Hepatocyte (in vitro differentiated cells): Measurements from ENCODE around the gene PTPRD.

Experiments used
- EZH2 ChIP-seq: fragments of 200-600 bp; sonication (generic); IDR thresholded peaks from 2 replicates; pipeline ENCODE4 v1.6.1; 2016; ENCODE audit warnings: antibody characterized with exemption, mild to moderate bottlenecking, borderline replicate concordance
- TF ChIP-seq, protein P1 (sequence below): fragments of 200-600 bp; sonication (generic); IDR thresholded peaks from 2 replicates; pipeline ENCODE4 v1.5.1; 2016; ENCODE audit warnings: antibody characterized with exemption, mild to moderate bottlenecking; ENCODE audit not compliant: poor library complexity

DNA sequence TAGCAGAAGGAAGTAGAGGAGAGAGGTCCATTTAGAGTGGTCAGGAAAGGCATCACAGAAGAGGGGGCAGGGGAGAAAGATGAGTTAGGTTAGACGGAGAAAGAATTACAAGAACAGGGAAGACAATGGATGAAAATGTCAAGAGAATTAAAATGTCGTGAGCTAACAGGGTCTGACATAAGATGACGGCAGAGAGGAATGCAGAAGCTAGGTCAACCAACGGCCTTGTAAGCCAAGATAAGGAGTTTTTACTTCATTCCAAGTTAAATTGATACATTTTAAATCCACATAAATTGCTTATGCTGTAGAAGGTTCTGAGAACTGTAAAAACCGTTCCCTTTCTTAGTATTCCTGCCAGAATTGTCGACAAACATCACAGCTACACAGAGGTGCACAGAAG lies 1916.3 kb downstream of the PTPRD start:
- TF ChIP-seq, protein P1, sequence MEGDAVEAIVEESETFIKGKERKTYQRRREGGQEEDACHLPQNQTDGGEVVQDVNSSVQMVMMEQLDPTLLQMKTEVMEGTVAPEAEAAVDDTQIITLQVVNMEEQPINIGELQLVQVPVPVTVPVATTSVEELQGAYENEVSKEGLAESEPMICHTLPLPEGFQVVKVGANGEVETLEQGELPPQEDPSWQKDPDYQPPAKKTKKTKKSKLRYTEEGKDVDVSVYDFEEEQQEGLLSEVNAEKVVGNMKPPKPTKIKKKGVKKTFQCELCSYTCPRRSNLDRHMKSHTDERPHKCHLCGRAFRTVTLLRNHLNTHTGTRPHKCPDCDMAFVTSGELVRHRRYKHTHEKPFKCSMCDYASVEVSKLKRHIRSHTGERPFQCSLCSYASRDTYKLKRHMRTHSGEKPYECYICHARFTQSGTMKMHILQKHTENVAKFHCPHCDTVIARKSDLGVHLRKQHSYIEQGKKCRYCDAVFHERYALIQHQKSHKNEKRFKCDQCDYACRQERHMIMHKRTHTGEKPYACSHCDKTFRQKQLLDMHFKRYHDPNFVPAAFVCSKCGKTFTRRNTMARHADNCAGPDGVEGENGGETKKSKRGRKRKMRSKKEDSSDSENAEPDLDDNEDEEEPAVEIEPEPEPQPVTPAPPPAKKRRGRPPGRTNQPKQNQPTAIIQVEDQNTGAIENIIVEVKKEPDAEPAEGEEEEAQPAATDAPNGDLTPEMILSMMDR = no peak
- no peak for TF ChIP-seq EZH2
